K562 (cell line): ENCODE measurements around the gene UBE2H. TPM values are rescaled to one million over a fixed set of nuclear protein-coding genes. Genes with fewer than 3 reads are reported as not detected.

Experiments used
- BMI1 ChIP-seq: fragments of 150-350 bp; IDR thresholded peaks from 2 replicates; pipeline ENCODE4 v1.6.1; 2014; ENCODE audit warnings: low read length
- ETV6 ChIP-seq, 3 experiments: fragments of 150-350 bp in 1 of 3; sonication (generic) in 1 of 3; formaldehyde crosslinking in 1 of 3; IDR thresholded peaks; 2 replicates each; pipeline versions ENCODE4 v1.6.1 to v1.8.0; 2014 to 2022; ENCODE audit warnings: borderline replicate concordance in 2 of 3, low read depth in 2 of 3, antibody characterized with exemption in 1 of 3, low read length in 1 of 3, mild to moderate bottlenecking in 1 of 3, missing genetic modification reagents in 1 of 3
- KDM1A ChIP-seq, 2 experiments: fragments of 450-650 bp; IDR thresholded peaks; 2 replicates each; pipeline ENCODE4 v1.6.1; 2016; ENCODE audit warnings: mild to moderate bottlenecking in 2 of 2
- KLF6 ChIP-seq: fragments of 250-450 bp; sonication (Bioruptor Pico); IDR thresholded peaks from 2 replicates; pipeline ENCODE4 v1.4.0; 2020; ENCODE audit warnings: mild to moderate bottlenecking, moderate library complexity, borderline replicate concordance
- PHB ChIP-seq: fragments of 250-450 bp; sonication (Bioruptor Pico); IDR thresholded peaks from 2 replicates; pipeline ENCODE4 v1.5.0; 2021
- POLR3G ChIP-seq: IDR thresholded peaks from 2 replicates; pipeline ENCODE4 v1.6.1; 2011; ENCODE audit not compliant: insufficient read length, insufficient replicate concordance; ENCODE audit errors: extremely low read depth
- RBBP5 ChIP-seq: fragments of 200-600 bp; sonication (generic); IDR thresholded peaks from 2 replicates; pipeline ENCODE4 v1.6.1; 2012; ENCODE audit warnings: borderline replicate concordance, mild to moderate bottlenecking, low read length, control low read depth, inconsistent platforms; ENCODE audit not compliant: insufficient read depth, poor library complexity, severe bottlenecking
- SETDB1 ChIP-seq: IDR thresholded peaks from one replicate; pipeline ENCODE4 v1.6.1; 2012; ENCODE audit warnings: low read length, control low read depth, inconsistent platforms
- SP1 ChIP-seq: sonication (generic); formaldehyde crosslinking; IDR thresholded peaks from 2 replicates; pipeline ENCODE4 v1.8.1; 2022; ENCODE audit warnings: mild to moderate bottlenecking, missing genetic modification reagents
- SPI1 ChIP-seq: IDR thresholded peaks from 2 replicates; pipeline ENCODE4 v1.6.1; 2011; ENCODE audit warnings: low read depth, low read length, control low read depth, borderline replicate concordance
- ZFP91 ChIP-seq: sonication (generic); formaldehyde crosslinking; IDR thresholded peaks from 2 replicates; pipeline ENCODE4 v1.8.0; 2022; ENCODE audit warnings: mild to moderate bottlenecking, missing genetic modification reagents
- ZNF165 ChIP-seq: fragments of 250-450 bp; sonication (Bioruptor Pico); IDR thresholded peaks from 2 replicates; pipeline ENCODE4 v1.4.0; 2020; ENCODE audit warnings: borderline replicate concordance
- polyA plus RNA-seq, 8 experiments: library from polyadenylated mRNA; depleted of rRNA in 4 of 8; stranded (reverse) in 5 of 8; unstranded in 3 of 8; fragments of >200 nt; fragmentation: Nextera tagmentation in 2 of 8; fragmentation: Illumina TruSeq in 1 of 8; extraction: Ambion mirVana in 2 of 8; extraction: Trizol in 1 of 8; gene quantifications; 2 replicates each; pipeline versions ENCODE4 v1.2.1 to v1.2.3, GENCODE V29; 2011 to 2014; ENCODE audit warnings: inconsistent platforms in 1 of 8, missing spikeins in 1 of 8
- total RNA-seq, 7 experiments: library from RNA; depleted of rRNA in 6 of 7; stranded (reverse); fragments of >200 nt in 6 of 7; fragmentation: Illumina TruSeq in 2 of 7; extraction: Trizol in 2 of 7; gene quantifications; 2 replicates each; pipeline versions ENCODE4 v1.2.1 to v1.2.3, GENCODE V29; 2011 to 2021; ENCODE audit warnings: low replicate concordance in 1 of 7
- TF ChIP-seq, protein P1 (sequence below): sonication (generic); formaldehyde crosslinking; IDR thresholded peaks from 2 replicates; pipeline ENCODE4 v1.8.1; 2023; ENCODE audit warnings: missing genetic modification reagents, mild to moderate bottlenecking, borderline replicate concordance
- TF ChIP-seq, protein P2 (sequence below): fragments of 150-350 bp; conservative IDR thresholded peaks from 2 replicates; pipeline ENCODE4 v1.6.1; 2014; ENCODE audit warnings: low read length
- TF ChIP-seq, protein P3 (sequence below), 2 experiments: fragments of 450-650 bp in 1 of 2; sonication (generic) in 1 of 2; formaldehyde crosslinking; conservative IDR thresholded peaks; 2 replicates each; pipeline versions ENCODE4 v1.4.0 to v1.8.1; 2020 to 2022; ENCODE audit warnings: mild to moderate bottlenecking in 1 of 2, missing genetic modification reagents in 1 of 2

UBE2H gene
- total and polyA plus RNA-seq, 9 of the 15 experiments (the other 6 are each of a cell fraction or from before 2014, with no cell fraction given), result 6.3 to 33.0 (median 13.3) TPM

GRCh38 chr7:129949292-129950133 is 3.2 kb downstream of the UBE2H start (continued):
- TF ChIP-seq ZFP91 (CRISPR knock-in tag) (0 out of 2 replicates have a peak, but pooled peaks have one; percentile 28), ETV6 (IDR thresholded peaks at IDR 0.05; ENCODE audit: borderline replicate concordance in 1 of 2, low read depth in 2 of 2, low read length in 1 of 2) (0 out of 4 replicates have a peak, but pooled peaks of 1 of the 2 experiments have one; percentile 9), ETV6 (CRISPR knock-in tag; IDR thresholded peaks at IDR 0.05; ENCODE audit: borderline replicate concordance) (no peak), KDM1A (IDR thresholded peaks at IDR 0.05) (peak; percentile 30 to 72; a peak in 3 of 4 replicates), ZNF165 (CRISPR knock-in tag) (no peak), SETDB1 (no peak), POLR3G (no peak), SP1 (CRISPR knock-in tag) (peak; percentile 33; the same call in 1 of the 2 replicates), PHB (no peak), KLF6 (CRISPR knock-in tag) (no peak), RBBP5 (peak; percentile 33), SPI1 (no peak), BMI1 (no peak)
- TF ChIP-seq, protein P1, sequence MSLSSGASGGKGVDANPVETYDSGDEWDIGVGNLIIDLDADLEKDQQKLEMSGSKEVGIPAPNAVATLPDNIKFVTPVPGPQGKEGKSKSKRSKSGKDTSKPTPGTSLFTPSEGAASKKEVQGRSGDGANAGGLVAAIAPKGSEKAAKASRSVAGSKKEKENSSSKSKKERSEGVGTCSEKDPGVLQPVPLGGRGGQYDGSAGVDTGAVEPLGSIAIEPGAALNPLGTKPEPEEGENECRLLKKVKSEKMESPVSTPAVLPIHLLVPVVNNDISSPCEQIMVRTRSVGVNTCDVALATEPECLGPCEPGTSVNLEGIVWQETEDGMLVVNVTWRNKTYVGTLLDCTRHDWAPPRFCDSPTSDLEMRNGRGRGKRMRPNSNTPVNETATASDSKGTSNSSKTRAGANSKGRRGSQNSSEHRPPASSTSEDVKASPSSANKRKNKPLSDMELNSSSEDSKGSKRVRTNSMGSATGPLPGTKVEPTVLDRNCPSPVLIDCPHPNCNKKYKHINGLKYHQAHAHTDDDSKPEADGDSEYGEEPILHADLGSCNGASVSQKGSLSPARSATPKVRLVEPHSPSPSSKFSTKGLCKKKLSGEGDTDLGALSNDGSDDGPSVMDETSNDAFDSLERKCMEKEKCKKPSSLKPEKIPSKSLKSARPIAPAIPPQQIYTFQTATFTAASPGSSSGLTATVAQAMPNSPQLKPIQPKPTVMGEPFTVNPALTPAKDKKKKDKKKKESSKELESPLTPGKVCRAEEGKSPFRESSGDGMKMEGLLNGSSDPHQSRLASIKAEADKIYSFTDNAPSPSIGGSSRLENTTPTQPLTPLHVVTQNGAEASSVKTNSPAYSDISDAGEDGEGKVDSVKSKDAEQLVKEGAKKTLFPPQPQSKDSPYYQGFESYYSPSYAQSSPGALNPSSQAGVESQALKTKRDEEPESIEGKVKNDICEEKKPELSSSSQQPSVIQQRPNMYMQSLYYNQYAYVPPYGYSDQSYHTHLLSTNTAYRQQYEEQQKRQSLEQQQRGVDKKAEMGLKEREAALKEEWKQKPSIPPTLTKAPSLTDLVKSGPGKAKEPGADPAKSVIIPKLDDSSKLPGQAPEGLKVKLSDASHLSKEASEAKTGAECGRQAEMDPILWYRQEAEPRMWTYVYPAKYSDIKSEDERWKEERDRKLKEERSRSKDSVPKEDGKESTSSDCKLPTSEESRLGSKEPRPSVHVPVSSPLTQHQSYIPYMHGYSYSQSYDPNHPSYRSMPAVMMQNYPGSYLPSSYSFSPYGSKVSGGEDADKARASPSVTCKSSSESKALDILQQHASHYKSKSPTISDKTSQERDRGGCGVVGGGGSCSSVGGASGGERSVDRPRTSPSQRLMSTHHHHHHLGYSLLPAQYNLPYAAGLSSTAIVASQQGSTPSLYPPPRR (CRISPR knock-in tag), result peak; percentile 75; the same call in 1 of the 2 replicates
- TF ChIP-seq, protein P2, sequence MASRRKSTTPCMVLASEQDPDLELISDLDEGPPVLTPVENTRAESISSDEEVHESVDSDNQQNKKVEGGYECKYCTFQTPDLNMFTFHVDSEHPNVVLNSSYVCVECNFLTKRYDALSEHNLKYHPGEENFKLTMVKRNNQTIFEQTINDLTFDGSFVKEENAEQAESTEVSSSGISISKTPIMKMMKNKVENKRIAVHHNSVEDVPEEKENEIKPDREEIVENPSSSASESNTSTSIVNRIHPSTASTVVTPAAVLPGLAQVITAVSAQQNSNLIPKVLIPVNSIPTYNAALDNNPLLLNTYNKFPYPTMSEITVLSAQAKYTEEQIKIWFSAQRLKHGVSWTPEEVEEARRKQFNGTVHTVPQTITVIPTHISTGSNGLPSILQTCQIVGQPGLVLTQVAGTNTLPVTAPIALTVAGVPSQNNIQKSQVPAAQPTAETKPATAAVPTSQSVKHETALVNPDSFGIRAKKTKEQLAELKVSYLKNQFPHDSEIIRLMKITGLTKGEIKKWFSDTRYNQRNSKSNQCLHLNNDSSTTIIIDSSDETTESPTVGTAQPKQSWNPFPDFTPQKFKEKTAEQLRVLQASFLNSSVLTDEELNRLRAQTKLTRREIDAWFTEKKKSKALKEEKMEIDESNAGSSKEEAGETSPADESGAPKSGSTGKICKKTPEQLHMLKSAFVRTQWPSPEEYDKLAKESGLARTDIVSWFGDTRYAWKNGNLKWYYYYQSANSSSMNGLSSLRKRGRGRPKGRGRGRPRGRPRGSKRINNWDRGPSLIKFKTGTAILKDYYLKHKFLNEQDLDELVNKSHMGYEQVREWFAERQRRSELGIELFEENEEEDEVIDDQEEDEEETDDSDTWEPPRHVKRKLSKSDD, result 0 out of 2 replicates have a peak, but pooled peaks have one; percentile 4
- TF ChIP-seq, protein P3, sequence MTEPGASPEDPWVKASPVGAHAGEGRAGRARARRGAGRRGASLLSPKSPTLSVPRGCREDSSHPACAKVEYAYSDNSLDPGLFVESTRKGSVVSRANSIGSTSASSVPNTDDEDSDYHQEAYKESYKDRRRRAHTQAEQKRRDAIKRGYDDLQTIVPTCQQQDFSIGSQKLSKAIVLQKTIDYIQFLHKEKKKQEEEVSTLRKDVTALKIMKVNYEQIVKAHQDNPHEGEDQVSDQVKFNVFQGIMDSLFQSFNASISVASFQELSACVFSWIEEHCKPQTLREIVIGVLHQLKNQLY (CRISPR knock-in tag; conservative IDR thresholded peaks at IDR 0.05), result no peak
- TF ChIP-seq, all 486 proteins: peak for 13
